ENCODE results near the gene SLC41A3. TPM values are rescaled to one million over a fixed set of nuclear protein-coding genes. Genes with fewer than 3 reads are reported as not detected.

The SLC41A3 gene
- total RNA-seq, 4 donors from 2014 or later = 56.1 to 72.2 (median 59.7) TPM

DNA sequence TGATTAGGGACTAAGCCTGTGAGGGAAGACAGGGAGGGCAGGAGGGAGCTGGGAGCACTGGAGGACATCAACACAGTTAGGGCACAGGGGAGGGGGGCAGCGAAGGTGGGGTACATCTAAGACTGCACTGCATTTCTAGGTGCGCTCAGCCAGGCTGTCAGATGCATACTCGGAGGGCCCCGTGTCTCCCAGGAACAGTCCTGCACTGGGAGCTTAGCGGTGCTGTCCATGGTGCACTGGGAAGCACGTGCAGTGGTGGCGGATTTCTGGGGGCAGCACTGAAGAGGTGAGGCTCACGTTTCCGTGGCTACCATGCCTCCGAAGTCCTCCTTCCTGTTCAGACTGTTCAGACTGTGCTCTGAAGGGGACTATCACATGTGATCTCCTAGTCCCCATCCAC, 60.5 kb downstream of the SLC41A3 start:
- H3K4me1 ChIP-seq = no peaks in the 10 kb centered on the region
- no peak for TF ChIP-seq POLR2A (IDR thresholded peaks at IDR 0.05)
- TF ChIP-seq, protein P1, sequence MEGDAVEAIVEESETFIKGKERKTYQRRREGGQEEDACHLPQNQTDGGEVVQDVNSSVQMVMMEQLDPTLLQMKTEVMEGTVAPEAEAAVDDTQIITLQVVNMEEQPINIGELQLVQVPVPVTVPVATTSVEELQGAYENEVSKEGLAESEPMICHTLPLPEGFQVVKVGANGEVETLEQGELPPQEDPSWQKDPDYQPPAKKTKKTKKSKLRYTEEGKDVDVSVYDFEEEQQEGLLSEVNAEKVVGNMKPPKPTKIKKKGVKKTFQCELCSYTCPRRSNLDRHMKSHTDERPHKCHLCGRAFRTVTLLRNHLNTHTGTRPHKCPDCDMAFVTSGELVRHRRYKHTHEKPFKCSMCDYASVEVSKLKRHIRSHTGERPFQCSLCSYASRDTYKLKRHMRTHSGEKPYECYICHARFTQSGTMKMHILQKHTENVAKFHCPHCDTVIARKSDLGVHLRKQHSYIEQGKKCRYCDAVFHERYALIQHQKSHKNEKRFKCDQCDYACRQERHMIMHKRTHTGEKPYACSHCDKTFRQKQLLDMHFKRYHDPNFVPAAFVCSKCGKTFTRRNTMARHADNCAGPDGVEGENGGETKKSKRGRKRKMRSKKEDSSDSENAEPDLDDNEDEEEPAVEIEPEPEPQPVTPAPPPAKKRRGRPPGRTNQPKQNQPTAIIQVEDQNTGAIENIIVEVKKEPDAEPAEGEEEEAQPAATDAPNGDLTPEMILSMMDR (IDR thresholded peaks at IDR 0.05) = no peak
- H3K27me3 ChIP-seq = no peaks in the 10 kb centered on the region
- intact Hi-C loops (cut with DNase I) = no loop called here
- H3K27ac ChIP-seq = no peak overlapping the region
- no peak overlapping the region for H3K4me3 ChIP-seq (replicated peaks in 1 of 3)
- 74% methylated on average over 7 to 10 of the region's 10 CpGs for WGBS, 2 donors
- no peaks in the 10 kb centered on the region for H3K9me3 ChIP-seq
- peaks cover 0 to 10% of the 10 kb centered on the region in 2 donors for H3K36me3 ChIP-seq
- no peak for DNase-seq

DNA sequence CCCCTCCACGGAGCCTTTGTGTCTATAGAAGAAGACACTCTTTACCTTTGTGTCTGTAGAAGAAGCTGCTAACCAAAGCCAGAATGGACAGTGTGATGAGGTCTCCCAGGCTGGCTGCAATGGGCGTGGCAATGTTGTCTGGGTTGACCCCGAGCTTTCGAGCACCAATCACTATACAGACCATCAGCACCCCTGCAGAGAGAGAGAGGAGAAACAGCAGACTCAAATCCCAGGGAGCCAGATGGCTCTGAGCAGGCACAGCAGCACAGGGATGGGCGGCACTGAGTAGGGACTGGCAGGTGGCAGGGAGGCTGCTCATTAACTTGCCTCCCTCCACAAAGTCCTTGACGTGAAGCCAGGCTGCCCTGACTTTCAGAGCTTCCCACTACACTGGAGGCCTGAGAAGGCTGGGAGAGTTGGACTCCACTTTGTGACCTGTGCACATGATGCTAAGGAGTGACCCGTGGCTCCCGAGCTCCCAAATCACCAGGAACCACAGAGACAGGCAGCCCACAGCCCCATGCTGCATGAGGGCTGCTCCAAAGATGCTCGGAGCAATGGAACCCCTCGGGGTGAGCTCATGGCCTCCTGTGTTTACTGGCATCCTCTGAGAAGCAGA, 61.1 kb downstream of the SLC41A3 start:
- no peaks in the 10 kb centered on the region for H3K9me3 ChIP-seq
- no peak for DNase-seq
- intact Hi-C loops (cut with DNase I) = no loop called here
- no peaks in the 10 kb centered on the region for H3K4me1 ChIP-seq
- peaks cover 0 to 10% of the 10 kb centered on the region in 2 donors for H3K36me3 ChIP-seq
- TF ChIP-seq, protein P1 (IDR thresholded peaks at IDR 0.05) = no peak
- TF ChIP-seq POLR2A (IDR thresholded peaks at IDR 0.05) = no peak
- H3K4me3 ChIP-seq (replicated peaks in 1 of 3) = no peak overlapping the region
- WGBS, 2 donors = 91 to 99% methylated on average over 8 to 10 of the region's 10 CpGs
- no peaks in the 10 kb centered on the region for H3K27me3 ChIP-seq
- H3K27ac ChIP-seq = no peak overlapping the region

DNA sequence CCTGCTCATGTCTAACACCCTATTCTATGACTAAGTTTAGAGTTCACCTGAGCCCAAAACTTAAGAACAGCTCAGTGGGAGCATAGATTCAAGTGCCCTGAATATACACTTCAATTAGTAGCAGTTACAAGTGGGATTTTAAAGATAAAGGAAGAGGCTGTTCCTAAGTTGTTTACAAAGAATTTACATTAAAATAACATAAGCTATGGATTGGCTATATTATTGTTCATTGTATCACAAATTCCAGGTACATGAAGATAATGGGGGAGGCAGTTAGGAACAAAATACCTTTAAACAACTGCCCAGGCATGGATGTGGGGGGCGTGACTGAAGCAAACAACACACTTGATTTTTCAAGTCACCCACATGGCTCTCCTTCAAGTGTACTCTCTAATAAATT, 62.2 kb downstream of the SLC41A3 start:
- Histone ChIP-seq H3K27me3 (no peaks in the 10 kb centered on the region), H3K9me3 (no peaks in the 10 kb centered on the region), H3K4me3 (replicated peaks in 1 of 3) (no peak overlapping the region), H3K36me3 (peaks cover 0 to 10% of the 10 kb centered on the region in 2 donors), H3K4me1 (no peaks in the 10 kb centered on the region), H3K27ac (no peak overlapping the region)
- 96 to 100% methylated on average over 1 of the region's 1 CpG for WGBS, 2 donors
- intact Hi-C loops (cut with DNase I) = no loop called here
- no peak for TF ChIP-seq POLR2A (IDR thresholded peaks at IDR 0.05)
- TF ChIP-seq, protein P1 (IDR thresholded peaks at IDR 0.05) = no peak
- no peak for DNase-seq

DNA sequence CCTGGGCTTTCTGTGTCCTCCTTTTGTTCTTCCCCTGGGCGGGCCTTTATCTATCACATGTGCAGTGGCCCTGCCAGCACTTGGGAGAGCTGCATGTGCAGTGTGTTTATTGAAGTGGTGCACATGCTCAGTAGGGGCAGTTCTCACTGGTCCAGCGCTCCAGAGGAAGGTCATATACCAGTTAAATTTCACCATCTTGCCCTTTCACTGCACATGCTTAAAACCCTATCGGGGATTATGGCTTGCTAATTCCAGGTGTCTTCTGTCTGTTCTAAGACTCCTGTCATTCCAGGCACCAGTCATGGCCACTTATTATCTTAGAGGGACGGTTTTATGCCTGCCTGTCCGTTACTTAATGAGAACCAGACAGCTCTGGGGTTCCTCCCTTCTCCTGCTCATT, 62.7 kb downstream of the SLC41A3 start:
- peak; percentile 10 to 19 for DNase-seq
- H3K27me3 ChIP-seq = no peaks in the 10 kb centered on the region
- H3K9me3 ChIP-seq = no peaks in the 10 kb centered on the region
- no peak overlapping the region for H3K4me3 ChIP-seq (replicated peaks in 1 of 3)
- peaks cover 0 to 10% of the 10 kb centered on the region in 2 donors for H3K36me3 ChIP-seq
- intact Hi-C loops (cut with DNase I) = no loop called here
- no peak for TF ChIP-seq POLR2A (IDR thresholded peaks at IDR 0.05)
- TF ChIP-seq, protein P1 (IDR thresholded peaks at IDR 0.05) = no peak
- no peak overlapping the region for H3K27ac ChIP-seq
- 86 to 90% methylated on average over 5 of the region's 5 CpGs for WGBS, 2 donors
- no peaks in the 10 kb centered on the region for H3K4me1 ChIP-seq

DNA sequence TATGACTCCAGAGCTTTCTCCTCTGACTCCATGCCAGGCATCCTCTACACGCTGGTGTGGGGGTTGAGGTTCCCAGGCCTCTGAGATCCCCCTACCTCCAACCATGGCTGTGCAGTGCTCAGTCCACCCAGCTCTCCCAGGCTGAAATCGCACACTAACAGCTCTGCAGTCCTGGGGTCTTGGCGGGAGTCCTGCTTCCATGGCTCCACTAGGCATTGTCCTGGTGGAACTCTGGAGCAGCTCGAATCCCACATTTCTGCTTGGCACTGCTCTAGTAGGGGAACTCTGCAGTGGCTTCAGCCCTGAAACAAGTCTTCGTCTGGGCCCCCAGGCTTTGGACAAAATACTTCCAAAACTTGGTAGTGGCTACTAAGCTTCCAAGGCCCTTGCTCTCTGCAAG, 64.2 kb downstream of the SLC41A3 start:
- Histone ChIP-seq H3K4me1 (no peaks in the 10 kb centered on the region), H3K36me3 (peaks cover 1 to 10% of the 10 kb centered on the region in 2 donors), H3K27ac (no peak overlapping the region), H3K27me3 (no peaks in the 10 kb centered on the region), H3K4me3 (replicated peaks in 1 of 3) (no peak overlapping the region), H3K9me3 (no peaks in the 10 kb centered on the region)
- intact Hi-C loops (cut with DNase I) = no loop called here
- TF ChIP-seq POLR2A (IDR thresholded peaks at IDR 0.05) = no peak
- TF ChIP-seq, protein P1 (IDR thresholded peaks at IDR 0.05) = no peak
- DNase-seq = no peak
- 81 to 90% methylated on average over 4 to 5 of the region's 5 CpGs for WGBS, 2 donors
